Measurements from ENCODE around the gene ATF6.

The ATF6 gene

GRCh38 chr1:162011337-162012012 lies 245.4 kb downstream of the ATF6 start:
- CTCF ChIA-PET, result no interaction called here
- no peak for TF ChIP-seq CTCF (IDR thresholded peaks at IDR 0.05; ENCODE audit: control extremely low read depth, extremely low read depth, low read depth, missing control alignments)
- DNase-seq (ENCODE audit: extremely low spot score), result no peak
- POLR2A ChIA-PET, result no interaction called here

- POLR2A ChIA-PET, result no interaction called here
- CTCF ChIA-PET, result no interaction called here
- no peak for TF ChIP-seq CTCF (IDR thresholded peaks at IDR 0.05; ENCODE audit: control extremely low read depth, extremely low read depth, low read depth, missing control alignments)
- DNase-seq (ENCODE audit: extremely low spot score), result no peak
Measured at GRCh38 chr1:162013289-162013688, 247.2 kb downstream of the ATF6 start.
